22Rv1 (cell line): ENCODE measurements around the gene PER1.
A peak's percentile ranks its signal among the peaks of the same experiment; 100 is the strongest.

Experiments
- H3K27ac ChIP-seq: fragments of 450-650 bp; 2 replicates; pipeline ENCODE4 v1.5.1; 2017
- ZFX ChIP-seq: fragments of 450-650 bp; IDR thresholded peaks from 2 replicates; pipeline ENCODE4 v1.6.1; 2017; ENCODE audit warnings: antibody characterized with exemption, borderline replicate concordance
- TF ChIP-seq, protein P1 (sequence below): fragments of 450-650 bp; IDR thresholded peaks from 2 replicates; pipeline ENCODE4 v1.5.1; 2017; ENCODE audit warnings: mild to moderate bottlenecking

The PER1 gene

GRCh38 chr17:8122924-8123694 is 29.1 kb downstream of the PER1 start:
- H3K27ac ChIP-seq, result peak overlapping the region; percentile 91

GRCh38 chr17:8122422-8122923 is 29.7 kb downstream of the PER1 start:
- H3K27ac ChIP-seq, result peak overlapping the region; percentile 91
- TF ChIP-seq ZFX, result no peak
- TF ChIP-seq, protein P1, sequence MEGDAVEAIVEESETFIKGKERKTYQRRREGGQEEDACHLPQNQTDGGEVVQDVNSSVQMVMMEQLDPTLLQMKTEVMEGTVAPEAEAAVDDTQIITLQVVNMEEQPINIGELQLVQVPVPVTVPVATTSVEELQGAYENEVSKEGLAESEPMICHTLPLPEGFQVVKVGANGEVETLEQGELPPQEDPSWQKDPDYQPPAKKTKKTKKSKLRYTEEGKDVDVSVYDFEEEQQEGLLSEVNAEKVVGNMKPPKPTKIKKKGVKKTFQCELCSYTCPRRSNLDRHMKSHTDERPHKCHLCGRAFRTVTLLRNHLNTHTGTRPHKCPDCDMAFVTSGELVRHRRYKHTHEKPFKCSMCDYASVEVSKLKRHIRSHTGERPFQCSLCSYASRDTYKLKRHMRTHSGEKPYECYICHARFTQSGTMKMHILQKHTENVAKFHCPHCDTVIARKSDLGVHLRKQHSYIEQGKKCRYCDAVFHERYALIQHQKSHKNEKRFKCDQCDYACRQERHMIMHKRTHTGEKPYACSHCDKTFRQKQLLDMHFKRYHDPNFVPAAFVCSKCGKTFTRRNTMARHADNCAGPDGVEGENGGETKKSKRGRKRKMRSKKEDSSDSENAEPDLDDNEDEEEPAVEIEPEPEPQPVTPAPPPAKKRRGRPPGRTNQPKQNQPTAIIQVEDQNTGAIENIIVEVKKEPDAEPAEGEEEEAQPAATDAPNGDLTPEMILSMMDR, result no peak

More at GRCh38 chr17:8122924-8123694, 29.1 kb downstream of the PER1 start:
- TF ChIP-seq, protein P1, result no peak
- TF ChIP-seq ZFX, result no peak

- peak overlapping the region; percentile 91 for H3K27ac ChIP-seq
- no peak for TF ChIP-seq ZFX
- TF ChIP-seq, protein P1, result peak; percentile 56
Measured at GRCh38 chr17:8121681-8122421, 30.4 kb downstream of the PER1 start.

GRCh38 chr17:8121407-8121680 is 30.9 kb downstream of the PER1 start:
- H3K27ac ChIP-seq, result peak overlapping the region; percentile 91
- no peak for TF ChIP-seq ZFX
- TF ChIP-seq, protein P1, result no peak

- TF ChIP-seq, protein P1, result peak; percentile 35
- TF ChIP-seq ZFX, result no peak
- peak overlapping the region; percentile 91 for H3K27ac ChIP-seq
Measured at GRCh38 chr17:8120520-8121406, 31.4 kb downstream of the PER1 start.

DNA sequence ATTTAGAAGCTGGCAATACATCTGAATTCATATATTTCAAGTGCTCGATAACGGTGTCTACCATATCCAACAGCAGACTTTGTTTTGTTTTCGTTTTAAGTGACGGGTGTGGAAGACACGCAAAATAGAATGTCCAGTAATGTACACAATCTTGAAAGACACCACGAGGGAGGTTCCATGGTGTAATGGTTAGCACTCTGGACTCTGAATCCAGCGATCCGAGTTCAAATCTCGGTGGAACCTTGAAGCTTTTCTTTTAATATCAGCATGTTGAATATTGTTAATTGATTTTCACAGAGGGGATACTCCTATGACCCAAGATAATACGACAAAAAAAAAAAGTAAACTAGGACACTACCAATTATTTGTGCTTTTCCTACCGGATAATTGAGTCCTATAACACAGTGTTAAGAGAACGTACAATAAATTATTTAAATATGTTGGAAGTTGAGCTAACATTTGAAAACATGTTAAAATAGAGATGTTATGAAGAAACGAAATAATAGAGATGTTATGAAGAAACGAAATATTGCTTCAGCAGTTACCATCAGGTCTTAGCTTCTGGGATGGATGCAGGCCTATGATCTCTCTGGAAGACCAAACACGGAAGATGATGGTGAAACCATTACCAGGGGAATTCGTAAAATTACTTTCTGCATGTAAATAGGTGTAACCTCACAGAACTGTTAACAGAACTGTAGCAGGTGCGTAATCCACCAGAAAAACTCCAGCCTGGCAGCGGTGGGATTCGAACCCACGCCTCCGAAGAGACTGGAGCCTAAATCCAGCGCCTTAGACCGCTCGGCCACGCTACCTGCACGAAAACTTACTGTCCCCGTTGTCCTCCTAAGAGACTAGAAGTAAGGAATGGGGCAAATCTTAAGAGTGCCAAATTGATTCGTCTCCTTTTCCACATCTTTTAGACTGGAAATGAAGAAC is 32.4 kb downstream of the PER1 start:
- peak overlapping the region; percentile 91 for H3K27ac ChIP-seq
- TF ChIP-seq ZFX, result no peak
- TF ChIP-seq, protein P1, result no peak
